ENCODE data around the gene ZNF101. TPM values are rescaled to one million over a fixed set of nuclear protein-coding genes. Genes with fewer than 3 reads are reported as not detected.

Gene ZNF101
- total and polyA plus RNA-seq, 10 donors, result 29.6 to 58.3 (median 42.0) TPM

DNA sequence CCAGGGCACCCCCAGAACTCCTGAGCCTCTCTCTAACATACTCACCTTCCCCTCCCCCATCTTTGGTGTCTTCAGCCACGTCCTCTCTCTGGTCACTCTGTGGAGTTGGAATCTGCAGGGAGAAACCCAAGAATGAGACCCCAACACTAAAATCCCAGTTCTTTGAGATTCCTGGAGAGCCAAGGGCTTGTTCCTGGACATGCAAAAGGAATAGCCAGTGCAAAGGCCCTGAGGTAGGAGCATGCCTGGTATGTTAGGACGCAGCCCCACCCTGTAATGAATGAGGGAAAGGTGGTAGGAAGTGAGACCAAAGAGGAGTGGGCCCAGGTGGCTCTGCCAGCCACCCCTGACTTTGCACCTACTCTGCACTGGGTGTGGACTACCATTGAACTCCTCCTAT lies 38.2 kb upstream of the ZNF101 start:
- DNase-seq, result no peak
- 89 to 100% (median 95%) methylated on average over 2 of the region's 2 CpGs for WGBS, 5 donors
- peaks cover 0 to 75% (median 49%) of the 10 kb centered on the region in 6 donors for H3K36me3 ChIP-seq
- peaks cover 0 to 59% (median 22%) of the 10 kb centered on the region in 6 donors for H3K4me1 ChIP-seq
- TF ChIP-seq POLR2AphosphoS5 (IDR thresholded peaks at IDR 0.05) (no peak), POLR2A (IDR thresholded peaks at IDR 0.05) (no peak)
- TF ChIP-seq, protein P1, sequence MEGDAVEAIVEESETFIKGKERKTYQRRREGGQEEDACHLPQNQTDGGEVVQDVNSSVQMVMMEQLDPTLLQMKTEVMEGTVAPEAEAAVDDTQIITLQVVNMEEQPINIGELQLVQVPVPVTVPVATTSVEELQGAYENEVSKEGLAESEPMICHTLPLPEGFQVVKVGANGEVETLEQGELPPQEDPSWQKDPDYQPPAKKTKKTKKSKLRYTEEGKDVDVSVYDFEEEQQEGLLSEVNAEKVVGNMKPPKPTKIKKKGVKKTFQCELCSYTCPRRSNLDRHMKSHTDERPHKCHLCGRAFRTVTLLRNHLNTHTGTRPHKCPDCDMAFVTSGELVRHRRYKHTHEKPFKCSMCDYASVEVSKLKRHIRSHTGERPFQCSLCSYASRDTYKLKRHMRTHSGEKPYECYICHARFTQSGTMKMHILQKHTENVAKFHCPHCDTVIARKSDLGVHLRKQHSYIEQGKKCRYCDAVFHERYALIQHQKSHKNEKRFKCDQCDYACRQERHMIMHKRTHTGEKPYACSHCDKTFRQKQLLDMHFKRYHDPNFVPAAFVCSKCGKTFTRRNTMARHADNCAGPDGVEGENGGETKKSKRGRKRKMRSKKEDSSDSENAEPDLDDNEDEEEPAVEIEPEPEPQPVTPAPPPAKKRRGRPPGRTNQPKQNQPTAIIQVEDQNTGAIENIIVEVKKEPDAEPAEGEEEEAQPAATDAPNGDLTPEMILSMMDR (IDR thresholded peaks at IDR 0.05 in 8 of 11, conservative IDR thresholded peaks at IDR 0.05 in 3 of 11), result no peak
- peak overlapping the region in 1 of 8 donors; percentile 9 for H3K27ac ChIP-seq
- intact Hi-C loops (cut with DNase I; ENCODE audit: low total_unique reads), result no loop called here
- H3K9me3 ChIP-seq, result no peaks in the 10 kb centered on the region
- H3K27me3 ChIP-seq (replicated peaks in 1 of 7), result peaks cover 0 to 18% (median 6%) of the 10 kb centered on the region in 7 donors
- H3K4me3 ChIP-seq, result no peak overlapping the region

DNA sequence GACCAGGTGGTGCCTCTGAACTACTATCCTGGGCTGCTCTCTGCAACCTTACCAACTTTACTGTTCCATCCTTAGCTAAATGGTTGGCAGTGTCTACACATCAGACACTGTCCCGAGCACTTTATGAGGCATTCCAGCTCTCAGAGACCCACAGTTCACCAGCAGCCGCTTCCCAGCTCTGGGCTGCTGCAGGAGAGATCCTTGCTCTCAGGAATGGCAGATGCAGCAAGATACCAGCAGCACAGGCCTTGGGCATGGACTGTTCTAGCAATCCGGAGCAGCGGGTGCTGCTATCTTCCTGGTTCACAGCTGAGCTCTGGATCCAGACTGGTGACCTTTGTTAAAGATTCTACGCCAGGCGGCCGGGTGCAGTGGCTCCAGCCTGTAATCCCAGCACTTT lies 37.3 kb upstream of the ZNF101 start:
- Histone ChIP-seq H3K36me3 (peaks cover 0 to 80% (median 57%) of the 10 kb centered on the region in 6 donors), H3K27me3 (replicated peaks in 1 of 7) (peaks cover 0 to 18% (median 6%) of the 10 kb centered on the region in 7 donors), H3K9me3 (no peaks in the 10 kb centered on the region), H3K4me3 (no peak overlapping the region), H3K4me1 (peaks cover 0 to 53% (median 21%) of the 10 kb centered on the region in 6 donors), H3K27ac (peak overlapping the region in 1 of 8 donors; percentile 38)
- 91 to 98% (median 96%) methylated on average over 7 of the region's 7 CpGs for WGBS, 5 donors
- intact Hi-C loops (cut with DNase I; ENCODE audit: low total_unique reads), result no loop called here
- no peak for TF ChIP-seq POLR2A (IDR thresholded peaks at IDR 0.05)
- peak in 1 of 3 donors; percentile 35 for TF ChIP-seq POLR2AphosphoS5 (IDR thresholded peaks at IDR 0.05)
- no peak for DNase-seq

DNA sequence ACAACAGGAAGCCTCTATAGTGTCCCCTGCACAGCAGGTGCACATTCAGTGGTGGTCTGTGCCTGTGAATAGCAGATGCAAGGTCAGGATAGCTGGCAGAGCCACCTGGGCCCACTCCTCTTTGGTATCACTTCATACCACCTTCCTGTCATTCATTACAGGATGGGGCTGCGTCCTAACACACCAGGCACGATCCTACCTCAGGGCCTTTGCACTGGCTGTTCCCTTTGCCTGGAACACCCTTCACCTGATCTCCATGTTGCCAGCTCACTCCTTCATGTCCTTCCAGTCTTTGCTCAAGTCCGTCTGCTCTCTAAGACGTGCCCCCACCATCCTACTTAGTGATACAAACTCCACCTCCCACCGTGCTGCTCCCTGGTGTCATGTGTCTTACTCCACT lies 36.0 kb upstream of the ZNF101 start:
- Histone ChIP-seq H3K36me3 (peaks cover 0 to 86% (median 71%) of the 10 kb centered on the region in 6 donors), H3K27ac (no peak overlapping the region), H3K4me1 (peaks cover 0 to 48% (median 10%) of the 10 kb centered on the region in 6 donors), H3K27me3 (replicated peaks in 1 of 7) (peaks cover 0 to 13% (median 6%) of the 10 kb centered on the region in 7 donors), H3K4me3 (no peak overlapping the region), H3K9me3 (no peaks in the 10 kb centered on the region)
- TF ChIP-seq POLR2AphosphoS5 (IDR thresholded peaks at IDR 0.05) (no peak), POLR2A (IDR thresholded peaks at IDR 0.05) (no peak)
- TF ChIP-seq, protein P1 (IDR thresholded peaks at IDR 0.05 in 8 of 11, conservative IDR thresholded peaks at IDR 0.05 in 3 of 11), result no peak
- WGBS, 5 donors, result 85 to 94% (median 86%) methylated on average over 5 of the region's 5 CpGs
- intact Hi-C loops (cut with DNase I; ENCODE audit: low total_unique reads), result no loop called here
- DNase-seq, result no peak

DNA sequence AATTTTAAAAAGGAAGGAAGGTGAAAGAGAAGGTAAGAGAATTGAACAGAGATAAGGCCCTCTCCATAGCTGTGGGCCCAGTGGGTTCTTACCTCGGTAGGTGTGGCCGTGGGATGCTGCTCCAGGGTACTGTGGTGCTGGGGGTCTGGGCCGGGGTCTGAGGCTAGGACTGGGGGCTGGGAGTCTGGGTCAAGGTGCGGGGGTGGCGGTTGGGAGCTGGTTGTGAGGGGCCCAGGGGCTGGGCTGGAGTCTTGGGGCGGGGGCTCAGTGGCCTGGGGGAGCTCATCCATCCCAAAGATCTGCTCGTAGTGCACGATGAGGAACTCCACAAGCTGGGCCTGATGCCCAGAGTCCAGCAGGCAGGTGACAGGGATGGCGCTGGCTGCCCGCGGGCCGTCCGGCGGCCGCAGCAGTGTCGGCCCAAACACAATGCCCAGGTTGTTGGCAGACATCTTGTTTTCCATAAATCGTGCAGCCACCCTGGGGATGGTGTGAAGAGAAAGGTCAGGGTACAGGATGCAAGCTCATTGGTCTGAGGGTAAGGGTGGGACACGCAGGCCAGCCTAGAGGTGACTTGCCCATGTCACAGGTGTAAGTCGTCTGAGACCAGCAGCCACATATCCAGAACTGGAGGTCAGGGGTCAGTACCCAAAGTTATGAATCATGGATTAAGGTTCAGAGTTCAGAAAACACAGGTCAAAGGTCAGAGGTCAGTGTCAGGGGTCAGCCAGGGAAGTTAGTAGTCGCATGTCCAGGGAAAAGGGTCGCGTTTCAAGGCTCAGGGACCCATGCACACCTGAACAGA lies 34.7 kb upstream of the ZNF101 start:
- WGBS, 5 donors, result 95 to 97% (median 96%) methylated on average over 21 to 22 of the region's 22 CpGs
- H3K27ac ChIP-seq, result no peak overlapping the region
- peaks cover 0 to under 1% (median 0%) of the 10 kb centered on the region in 7 donors for H3K27me3 ChIP-seq (replicated peaks in 1 of 7)
- intact Hi-C loops (cut with DNase I; ENCODE audit: low total_unique reads), result no loop called here
- no peaks in the 10 kb centered on the region for H3K9me3 ChIP-seq
- no peak overlapping the region for H3K4me3 ChIP-seq
- DNase-seq, result no peak
- peaks cover 0 to 98% (median 83%) of the 10 kb centered on the region in 6 donors for H3K36me3 ChIP-seq
- H3K4me1 ChIP-seq, result peaks cover 0 to 38% (median under 1%) of the 10 kb centered on the region in 6 donors
- TF ChIP-seq POLR2AphosphoS5 (IDR thresholded peaks at IDR 0.05), result peak in 1 of 3 donors; percentile 49
- no peak for TF ChIP-seq POLR2A (IDR thresholded peaks at IDR 0.05)
